NCI-H1694 treated with DMSO at 0.1 percent for 48 hours (cell line): ENCODE results near the gene CTRL.
"Not testable (repeated sequence)": the region's sequence is repeated elsewhere in the genome, so short reads cannot be mapped to it uniquely, and the experiment has no call there.

Source experiments
- DNase-seq: peaks from one replicate; lab custom pipeline; 2025; lab: John Stamatoyannopoulos, UW

CTRL gene

DNA sequence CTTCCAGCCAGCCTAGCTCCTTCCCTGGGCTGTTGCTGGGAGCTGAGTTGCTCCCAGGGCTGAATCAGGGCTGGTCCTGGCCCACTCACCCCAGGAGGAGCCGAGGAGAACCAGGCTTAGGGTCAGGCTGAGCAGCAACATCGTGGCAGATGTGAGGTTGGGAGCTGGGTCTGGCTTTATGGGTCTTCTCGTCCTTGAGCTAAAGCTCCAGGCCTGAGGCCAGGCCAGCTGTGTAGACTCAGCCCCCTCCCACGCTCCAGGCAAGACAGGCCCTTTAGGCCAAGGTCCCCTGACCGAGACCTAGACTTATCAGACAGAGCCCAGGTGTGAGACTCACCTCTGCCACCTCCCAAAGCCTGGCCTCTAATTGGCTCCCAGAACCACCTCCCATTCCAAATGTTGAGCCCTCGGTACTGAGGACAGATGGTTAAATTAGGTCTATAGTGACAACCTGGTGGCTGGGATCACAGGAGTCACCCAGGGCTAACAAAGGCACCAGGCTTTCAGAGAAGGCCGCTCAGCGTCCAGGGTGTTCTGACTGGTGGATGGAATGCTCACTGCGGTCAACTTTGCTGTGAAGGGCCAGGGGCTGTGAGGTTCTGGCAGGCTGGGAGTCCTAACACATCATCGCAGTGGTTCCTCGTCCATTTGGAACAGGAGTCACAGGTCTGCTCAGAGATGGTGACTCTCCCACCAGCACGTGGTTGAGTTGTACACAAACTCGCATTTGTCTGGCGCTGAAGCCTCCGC is at the start of gene CTRL:
Gene CTRL (minus strand): TSS at position 151 of the 750 bp plus-strand sequence. CDS start 10 bp downstream, at position 141.
- no peak for DNase-seq

DNA sequence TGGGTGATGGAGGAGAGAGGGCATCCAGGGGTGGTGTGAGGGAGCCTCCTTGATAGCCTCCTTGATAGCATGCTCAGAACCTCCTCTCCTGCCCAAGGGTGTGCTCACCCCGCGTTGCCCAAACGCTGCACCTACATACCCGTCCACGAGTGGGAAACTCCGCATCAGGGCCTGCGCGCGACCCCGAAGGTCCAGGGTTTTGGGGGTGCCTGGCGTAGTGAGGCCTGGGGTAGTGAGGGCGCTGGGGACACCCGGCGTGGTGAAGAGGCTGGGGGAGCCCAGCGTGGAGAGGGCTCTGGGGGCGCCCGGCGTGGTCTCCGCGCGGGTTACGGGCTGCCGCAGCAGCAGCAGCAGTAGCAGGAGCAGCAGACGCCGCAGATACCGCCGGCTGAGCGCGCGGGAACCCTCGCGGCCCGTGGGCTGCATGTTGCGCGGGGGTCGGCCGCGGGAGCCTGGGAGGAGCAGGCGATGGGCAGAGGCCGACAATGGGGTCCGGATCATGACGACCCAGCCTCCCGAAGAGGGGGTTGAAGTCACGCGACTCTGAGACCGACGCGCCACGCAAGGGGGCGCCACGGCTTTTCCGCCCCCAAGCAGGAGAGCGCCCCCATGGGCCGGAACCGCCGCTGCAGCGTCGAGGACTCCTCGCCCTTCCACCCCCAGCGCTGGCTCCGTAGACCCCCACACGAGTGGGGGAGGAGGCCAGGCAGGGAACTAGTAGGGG is 48.5 kb upstream of the CTRL start, which contains the start of gene DPEP3:
Gene DPEP3 (minus strand): TSS at position 545 of the 724 bp plus-strand sequence. CDS start 119 bp downstream, at position 426.
- DNase-seq = no peak

DNA sequence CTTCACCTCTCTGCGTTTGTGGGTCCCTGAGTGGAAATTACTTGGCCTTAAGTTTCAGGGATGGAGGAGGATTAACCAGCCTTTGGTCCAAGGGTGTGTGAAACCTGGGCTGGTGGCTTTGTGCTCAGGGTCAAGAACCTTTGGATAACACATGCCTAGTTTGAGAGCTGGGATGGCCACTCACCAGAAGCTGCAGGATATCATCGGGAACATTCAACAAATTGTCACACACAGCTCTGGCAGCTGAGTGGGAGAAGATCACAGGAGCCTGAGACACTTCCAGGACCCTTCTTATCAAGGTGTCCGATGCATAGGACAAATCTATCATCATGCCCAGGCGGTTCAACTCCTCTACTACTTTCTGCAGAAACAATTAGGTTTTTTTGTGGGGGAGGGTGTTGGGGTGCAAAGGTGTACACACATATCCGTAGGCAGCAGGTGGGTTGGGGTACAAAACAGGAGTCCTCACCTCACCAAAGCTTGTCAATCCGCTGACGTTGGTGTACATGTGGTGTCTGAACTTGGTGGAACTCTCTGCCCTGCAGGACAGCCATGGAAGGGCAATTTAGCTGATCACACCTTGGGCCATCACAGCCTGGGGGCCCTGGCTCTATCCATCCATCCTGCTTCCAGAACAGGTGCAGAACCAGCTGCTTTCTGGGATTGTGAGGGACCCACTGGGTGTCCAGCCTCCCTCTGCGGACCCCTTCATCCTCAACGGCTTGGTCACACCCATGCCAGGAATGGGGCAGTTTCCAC is 46.0 kb upstream of the CTRL start:
- no peak for DNase-seq

DNA sequence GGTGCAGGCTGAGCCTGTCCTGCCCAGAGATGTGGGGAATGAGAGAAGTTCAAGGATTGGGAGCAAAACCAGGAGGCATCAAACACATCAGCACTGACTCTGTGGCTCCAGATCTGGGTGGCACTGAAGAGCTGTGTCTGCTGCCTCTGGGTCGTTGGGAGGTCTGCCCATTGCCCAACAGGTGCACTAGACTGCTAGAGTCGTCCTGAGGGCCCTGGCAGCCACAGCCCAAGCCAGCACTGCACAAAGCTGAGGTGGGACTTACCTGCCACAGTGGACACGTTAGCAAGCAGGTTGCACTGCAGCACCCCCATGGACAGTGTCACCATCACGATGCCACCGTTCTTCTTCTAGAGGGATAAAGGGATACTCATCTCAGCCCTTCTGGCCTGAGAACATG is 45.3 kb upstream of the CTRL start:
- no peak for DNase-seq

DNA sequence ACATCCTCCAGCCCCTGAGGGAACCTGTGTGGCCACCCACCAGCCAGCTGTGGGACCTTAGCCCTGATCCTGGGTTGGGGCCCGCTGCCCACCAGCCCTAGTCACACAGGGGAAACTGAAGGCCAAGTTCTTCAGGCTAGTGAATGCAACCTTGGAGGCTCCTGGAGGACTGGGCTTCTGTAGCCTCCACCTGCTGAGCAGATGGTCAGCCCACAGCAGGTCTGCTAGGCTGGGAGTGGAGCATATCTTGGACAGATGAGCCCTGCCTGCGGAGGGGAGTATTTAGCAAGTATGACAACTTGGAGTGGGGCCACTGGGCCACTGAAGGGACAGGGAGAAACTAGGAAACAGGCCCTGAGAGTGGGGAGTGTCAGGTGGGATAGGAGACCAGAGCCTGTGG is 44.5 kb upstream of the CTRL start:
- no peak for DNase-seq

DNA sequence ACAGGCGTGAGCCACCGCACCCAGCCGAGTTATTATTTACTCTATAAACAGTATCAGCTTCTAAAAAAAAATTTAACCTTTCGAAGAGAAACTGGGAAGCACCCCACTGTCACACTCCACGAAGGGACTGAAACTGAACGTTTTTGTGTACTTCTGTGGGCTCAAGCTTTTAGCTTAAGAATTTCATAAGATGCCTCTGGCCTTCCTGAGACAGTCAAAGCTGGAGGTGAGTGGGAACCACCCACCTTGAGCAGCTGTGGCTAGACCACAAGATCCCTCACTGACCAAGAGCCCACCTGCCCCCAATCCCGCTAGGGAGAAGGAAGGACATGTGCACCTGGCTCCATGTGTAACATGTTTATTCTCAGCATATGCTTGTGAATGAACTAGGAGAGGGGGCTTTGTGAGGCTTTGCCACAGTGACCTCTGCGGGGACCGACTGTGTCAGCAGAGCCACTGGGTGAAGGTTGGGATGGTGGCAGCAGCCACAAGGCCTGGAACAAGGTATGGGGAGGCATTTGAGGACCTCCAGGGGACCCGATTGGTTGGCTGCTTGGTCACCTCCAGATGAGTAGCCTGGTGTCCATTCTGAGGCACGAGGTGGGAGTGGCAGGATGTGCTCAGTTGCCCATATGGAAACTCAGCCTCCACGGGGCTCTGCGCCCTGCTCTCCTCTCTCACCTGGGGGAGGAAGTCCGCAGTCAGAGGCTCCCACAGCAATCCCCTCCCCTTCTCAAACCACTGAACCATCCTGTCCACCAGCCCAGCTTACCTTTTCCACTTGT is 43.9 kb upstream of the CTRL start:
- DNase-seq = no peak

DNA sequence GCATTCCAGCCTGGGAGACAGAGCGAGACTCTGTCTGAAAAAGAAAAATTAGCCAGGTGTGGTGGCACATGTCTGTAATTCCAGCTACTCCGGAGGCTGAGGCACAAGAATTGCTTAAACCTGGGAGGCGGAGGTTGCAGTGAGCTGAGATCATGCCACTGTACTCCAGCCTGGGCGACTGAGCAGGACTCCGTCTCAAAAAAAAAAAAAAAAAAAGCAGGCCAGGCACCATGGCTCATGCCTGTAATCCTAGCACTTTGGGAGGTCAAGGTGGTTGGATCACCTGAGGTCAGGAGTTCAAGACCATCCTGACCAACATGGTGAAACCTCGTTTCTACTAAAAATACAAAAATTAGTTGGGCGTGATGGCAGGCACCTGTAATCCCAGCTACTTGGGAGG is 40.6 kb upstream of the CTRL start:
- not testable (repeated sequence) for DNase-seq

DNA sequence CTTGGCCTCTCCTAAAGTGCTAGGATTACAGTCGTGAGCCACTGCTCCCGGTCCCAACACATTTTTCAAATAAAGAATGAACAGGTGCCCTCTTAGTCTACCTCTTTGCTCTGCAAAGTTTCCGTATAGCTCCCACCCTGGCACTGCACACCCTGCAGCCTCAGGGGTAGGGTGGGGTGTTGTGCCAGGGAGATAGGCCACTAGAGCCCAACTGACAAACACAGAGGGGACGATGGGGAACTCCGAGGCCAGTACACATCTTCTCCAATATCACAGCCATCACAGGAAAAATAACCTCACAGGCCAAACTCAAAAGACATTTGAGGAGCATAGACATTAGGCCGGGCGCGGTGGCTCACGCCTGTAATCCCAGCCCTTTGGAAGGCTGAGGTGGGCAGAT is 39.4 kb upstream of the CTRL start:
- no peak for DNase-seq

DNA sequence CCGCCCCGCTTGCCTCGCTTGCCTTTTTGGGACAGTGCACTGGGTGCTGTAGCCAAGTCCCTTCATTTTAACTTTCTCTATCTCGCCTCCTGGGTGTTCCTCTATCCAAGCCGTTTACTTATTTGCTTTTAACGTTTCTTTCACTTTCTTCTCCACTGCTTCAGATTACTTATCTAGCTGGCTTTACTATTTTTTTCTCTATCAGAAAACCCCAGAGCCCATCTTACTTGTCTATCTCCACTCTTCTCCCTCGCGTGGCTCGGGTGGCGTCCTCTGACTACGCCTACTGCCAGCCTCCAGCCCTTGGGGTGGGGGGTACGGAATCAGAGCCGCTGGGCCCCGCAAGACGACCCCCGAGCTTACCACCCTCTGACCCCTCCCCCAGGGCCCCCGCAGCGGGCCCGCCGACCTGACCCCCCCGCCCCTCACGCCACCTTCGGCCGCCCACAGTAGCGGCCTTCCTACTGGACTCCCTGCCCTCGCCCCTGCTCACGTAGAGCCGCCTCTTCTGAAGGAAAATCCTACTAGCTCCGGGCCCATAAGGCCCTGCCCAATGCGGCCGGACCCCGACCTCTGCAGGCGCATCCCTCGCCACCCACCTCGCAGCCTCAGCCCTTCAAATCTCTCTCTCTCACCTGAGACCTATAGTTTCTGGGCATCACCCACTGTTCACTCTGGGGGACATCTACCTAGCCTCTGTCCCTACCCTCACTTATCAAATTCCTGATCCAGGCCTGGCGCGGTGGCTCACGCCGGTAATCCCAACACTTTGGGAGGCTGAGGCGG is 37.8 kb upstream of the CTRL start:
- DNase-seq = no peak

DNA sequence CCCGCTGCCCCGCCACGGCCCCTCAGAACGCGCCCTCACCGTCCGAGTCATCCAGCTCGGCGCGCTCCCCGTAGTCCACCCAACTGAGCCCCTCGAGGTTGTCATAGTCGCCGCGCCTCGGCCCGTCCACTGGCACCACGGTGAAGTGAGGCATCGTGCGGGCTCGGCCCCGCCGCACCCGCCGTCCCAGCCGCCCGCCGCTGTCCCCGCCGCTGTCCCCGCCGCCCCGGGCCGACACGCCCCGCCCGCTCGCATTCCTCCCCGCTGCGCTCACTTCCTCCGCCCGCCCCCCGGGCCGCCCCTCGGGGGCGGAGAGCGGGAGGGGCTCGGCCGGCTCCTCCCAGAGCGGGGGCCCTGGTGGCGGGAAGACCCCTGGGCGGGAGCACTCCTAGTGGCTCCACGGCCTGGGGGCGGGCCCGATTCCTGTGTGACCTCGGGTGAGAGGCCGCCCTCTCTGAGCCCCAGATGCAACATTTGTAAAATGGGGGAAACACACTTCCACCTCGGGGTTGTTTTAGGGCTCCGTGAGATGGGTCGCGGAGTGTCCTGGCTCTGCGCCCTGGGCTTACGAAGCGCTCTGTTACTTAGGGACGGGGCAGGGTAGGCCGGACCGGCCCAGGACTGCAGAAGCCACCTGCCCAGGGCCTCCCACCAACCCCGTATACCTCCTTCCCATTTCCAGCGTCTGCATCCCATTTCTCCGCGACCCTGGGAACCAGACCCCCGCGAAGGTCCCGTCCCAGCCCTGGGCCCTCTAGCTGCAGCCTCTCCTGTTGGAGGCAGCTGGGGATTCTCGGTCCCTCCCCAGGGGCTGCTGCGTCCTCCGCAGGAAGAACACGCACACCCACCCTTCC is 37.0 kb upstream of the CTRL start, which contains the start of gene SLC12A4:
Gene SLC12A4 (minus strand): TSS at position 238 of the 854 bp plus-strand sequence. CDS start 84 bp downstream, at position 154.
- peak; percentile 22 for DNase-seq

DNA sequence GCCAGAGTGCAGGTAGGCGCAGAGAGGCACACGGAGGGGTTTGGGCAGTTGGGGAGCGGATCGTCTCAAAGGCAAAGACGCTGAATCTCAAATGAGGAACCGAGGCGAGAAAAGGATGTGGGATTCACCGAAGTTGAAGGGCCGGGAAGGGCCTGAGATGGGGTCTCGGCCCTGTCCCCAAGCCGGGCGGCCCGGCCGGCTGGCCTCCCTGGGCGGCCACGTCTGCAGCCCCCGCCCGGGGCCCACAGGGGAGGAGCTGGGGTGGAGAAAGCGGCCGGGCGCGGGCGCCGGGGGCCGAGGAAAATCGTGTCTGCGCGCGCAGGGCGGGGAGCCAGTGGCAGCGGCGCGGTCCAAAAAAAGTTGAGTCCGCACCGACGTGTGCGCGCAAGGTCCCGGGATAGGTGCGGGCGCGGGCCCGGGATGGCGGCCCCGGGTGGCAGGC is 36.3 kb upstream of the CTRL start:
- no peak for DNase-seq

DNA sequence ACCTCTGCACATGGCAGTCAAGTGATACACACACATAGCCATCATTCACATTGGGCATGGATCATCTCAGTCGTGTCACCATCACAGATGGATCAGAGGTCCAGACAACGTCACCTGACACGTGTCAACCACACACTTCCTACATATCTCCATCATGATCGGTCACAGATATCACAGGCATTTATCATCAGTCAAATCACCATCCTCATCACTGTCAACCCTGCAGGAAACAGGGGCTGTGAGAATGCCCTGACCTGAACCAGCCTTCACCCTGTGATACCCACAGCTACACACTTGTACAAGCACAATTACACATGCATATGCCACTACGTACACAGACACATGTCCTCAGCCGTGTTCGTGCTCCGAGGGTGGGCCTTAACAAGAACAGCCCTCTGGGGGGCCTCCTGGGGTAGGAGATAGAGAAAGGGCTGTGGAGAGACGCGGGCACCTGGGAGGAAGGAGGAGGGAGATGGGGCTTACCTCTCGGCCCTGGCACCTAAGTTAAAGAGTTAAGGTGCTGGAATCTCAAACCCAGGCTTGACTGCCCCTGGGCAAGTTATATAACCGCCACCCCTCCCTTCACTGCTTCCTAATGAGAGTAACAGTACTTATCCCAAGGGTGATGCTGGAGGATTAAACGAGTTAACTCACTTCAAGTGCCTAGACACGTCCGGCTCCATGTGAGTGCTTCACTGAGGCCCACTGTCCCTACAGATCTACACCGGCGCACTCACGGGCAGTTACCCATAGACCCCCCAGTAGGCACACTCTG is 35.7 kb upstream of the CTRL start:
- no peak for DNase-seq

DNA sequence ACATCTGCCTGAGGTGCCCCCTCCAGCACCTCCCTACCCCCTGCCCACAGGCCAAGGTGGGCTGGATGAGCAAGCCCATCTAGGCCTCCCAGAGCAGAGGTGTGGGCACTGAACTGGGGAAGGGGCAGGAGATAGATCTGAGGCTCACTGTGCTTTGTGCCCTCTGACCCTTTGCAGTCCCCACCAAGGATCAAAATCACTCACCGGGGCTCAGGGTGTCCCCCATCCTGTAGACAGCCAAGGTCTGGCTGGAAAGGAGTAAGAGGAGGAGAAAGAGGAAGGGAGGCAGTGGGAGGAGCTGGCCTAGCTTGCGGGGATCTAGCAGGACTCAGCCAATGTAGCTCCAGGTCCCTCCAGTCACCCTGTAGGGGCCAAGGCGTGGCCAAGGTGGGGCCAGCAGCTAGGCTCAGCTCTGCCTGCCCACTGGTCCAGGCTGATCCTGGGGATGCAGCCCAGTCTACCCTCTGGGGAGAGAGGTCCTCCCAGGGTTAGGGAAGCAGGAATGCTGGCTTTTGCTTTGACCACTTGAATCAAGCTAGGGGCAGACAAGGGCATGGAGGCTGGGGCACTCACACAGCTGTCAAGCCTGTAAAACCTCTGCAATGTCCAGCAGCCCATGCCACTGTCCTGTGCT is 35.0 kb upstream of the CTRL start:
- DNase-seq = no peak

DNA sequence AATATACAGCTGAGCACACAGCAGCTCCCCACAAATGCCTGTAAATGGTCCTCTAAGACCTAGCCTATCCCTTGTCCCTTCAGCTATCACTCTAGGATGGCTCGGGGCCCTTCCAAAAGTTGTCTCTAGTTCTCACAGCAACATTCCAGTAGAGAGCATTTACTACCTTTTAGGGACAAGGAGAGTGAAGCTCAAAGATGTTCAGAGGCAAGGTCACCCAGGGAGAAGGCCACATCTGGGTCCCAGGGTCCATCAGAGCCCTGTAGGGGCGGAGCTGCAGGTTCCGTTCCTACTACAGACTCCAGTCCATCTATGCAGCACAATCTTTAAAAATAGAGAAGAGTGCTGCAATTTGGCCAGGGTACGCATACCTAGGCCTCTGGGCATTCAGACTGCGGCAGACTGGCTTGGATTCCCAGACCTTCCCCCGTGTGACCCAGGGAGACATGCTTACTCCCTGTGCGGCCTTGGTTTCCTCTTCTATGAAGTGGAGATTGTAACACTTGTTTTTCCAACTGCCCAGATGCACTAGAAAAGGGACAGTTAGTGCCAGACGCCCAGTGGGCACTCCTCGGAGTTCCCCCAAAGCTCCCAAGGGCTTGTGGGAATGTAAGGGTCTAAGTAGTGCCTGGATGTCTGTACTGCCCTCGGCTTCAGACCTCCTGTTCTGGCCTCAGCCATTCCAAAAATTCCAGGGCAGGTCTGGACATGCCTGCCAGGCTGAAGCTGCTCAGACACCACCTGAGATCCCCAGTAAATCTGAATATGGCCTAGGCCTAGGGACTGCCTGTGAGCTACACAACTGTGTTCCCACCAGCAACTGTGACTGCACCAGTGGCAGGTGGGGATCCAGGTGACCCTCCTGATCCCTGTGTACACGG is 34.2 kb upstream of the CTRL start:
- no peak for DNase-seq

DNA sequence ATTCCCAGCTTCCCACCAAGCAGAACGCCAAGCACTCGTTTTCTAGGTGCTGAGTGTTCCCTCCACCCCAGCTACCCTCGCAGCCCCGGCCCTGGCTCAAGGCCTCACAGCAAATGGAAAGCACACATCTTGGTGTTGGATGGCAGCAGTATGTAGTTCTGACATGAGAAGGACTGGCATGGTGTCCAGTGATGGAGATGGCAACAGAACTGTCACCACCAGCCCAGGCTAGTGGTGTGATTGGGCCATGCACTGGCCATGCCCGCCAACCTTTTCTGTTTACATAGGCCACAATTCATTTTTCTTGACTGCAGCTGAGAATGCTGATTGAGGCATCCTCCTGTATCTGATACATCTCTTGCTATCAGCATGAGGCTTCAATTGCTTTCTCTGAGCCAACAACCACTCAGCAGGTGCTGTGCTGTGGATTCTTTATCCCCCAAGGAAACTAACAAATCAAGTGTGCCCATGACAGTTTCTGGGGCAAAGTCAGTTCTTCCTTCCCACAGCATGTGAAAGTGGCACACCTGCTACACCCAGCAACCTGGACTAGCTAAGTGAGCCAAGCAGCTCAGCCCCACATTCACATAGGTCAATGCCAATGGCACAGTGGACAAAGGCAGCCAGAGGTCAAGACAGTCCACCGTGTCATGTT is 32.9 kb upstream of the CTRL start:
- no peak for DNase-seq

DNA sequence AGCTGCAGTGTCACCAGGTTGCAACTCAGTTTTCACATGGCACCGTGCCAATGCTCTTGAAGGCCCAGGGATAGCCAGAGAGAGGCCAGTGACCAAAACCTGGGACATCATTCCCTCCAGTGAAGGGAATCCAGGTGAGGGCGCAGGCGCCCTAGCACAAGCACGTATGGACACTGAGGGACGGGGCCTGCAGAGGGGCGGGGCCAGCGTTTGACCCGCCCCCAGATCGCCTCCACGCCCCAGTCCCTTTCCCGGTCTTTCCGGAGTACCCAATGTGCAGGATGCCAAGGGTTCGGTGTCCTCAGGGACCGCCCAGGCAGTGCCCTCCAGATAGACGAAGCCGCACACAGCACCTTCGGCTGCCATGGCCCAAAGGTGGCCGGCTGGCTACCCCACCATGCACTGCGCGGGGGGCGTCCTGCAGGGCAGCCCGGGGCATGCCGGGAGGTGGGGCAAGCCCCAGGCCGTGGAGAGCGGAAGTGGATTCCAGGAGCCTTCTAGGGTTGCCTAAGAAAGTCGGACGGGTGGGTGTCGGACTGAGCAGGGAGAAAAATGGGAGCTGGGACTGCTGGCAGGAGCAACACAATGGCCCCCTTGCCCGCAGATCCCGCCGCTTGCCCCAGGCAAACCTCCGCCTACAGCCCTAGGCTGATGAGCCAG is 32.1 kb upstream of the CTRL start:
- DNase-seq = no peak

DNA sequence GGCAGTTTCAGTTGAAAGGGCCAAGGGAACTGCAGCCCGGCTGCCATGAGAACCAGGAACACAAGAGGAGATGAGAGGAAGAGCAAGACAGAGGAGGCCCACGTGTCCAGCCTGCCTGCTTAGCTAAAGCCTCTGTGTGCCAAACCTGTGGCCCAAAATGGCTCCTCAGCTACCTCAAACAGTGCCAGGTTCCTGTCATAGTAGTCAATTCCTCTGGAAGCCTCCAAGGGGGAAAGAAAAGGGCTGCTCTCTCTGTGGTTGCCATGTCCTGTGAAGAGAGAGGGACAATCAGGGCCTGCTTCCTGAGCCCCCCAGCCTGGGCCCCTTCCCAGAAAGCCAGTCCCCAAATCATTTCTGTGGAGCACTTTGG is 31.6 kb upstream of the CTRL start:
- no peak for DNase-seq
